ENCODE results near the gene INPP5A.
"Not testable (repeated sequence)": the region's sequence is repeated elsewhere in the genome, so short reads cannot be mapped to it uniquely, and the experiment has no call there.

Gene INPP5A, protein sequence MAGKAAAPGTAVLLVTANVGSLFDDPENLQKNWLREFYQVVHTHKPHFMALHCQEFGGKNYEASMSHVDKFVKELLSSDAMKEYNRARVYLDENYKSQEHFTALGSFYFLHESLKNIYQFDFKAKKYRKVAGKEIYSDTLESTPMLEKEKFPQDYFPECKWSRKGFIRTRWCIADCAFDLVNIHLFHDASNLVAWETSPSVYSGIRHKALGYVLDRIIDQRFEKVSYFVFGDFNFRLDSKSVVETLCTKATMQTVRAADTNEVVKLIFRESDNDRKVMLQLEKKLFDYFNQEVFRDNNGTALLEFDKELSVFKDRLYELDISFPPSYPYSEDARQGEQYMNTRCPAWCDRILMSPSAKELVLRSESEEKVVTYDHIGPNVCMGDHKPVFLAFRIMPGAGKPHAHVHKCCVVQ

DNA sequence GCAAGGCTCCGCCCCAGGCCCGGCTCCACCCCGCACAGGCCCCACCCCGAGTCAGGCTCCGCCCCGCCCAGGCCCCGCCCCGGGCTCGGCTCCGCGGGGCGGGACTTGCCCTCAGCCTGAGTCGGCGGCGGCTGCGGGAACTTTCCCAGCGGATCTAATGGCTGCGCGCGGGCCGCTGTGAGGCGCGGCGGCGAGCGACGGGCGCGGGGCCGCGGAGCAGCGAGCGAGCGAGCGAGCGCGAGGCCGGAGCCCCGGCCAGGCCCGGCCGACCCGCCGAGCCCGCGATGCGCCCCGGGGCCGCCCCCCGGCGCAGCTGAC is at the start of gene INPP5A:
TSS of gene INPP5A (plus strand) at position 104 of the 318 bp plus-strand sequence. CDS start 310 bp downstream, outside the sequence.
- DNase-seq, result no peak

DNA sequence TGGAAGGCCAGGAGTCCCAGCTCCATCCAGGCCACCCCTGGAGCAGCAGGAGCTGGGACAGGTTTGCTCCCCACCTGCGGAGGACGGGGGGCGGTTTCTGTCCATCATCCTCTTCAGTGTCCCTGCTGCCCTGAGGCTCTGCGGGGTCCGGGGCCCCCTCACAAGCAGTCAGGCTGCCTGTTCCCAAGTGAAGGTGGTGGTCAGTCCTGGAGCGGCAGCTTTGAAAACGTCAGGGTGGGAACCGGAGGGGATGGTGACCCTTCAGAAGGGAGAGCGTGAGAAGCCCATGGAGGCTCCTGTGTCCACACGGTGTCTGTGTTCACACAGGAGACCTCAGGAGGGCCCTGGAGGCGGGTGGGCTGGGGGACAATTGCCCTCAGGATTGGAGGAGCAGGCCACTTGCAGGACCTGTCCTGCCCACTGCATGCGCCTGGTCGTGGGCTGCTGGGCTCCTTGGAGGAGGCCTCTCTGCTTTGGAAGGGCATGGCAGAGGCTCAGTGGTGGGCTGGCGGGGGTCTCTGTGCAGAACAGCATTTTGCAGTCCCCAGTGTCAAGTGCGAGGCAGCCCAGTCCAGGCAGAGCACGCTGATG is 49.3 kb upstream of the INPP5A start:
- no peak for DNase-seq

DNA sequence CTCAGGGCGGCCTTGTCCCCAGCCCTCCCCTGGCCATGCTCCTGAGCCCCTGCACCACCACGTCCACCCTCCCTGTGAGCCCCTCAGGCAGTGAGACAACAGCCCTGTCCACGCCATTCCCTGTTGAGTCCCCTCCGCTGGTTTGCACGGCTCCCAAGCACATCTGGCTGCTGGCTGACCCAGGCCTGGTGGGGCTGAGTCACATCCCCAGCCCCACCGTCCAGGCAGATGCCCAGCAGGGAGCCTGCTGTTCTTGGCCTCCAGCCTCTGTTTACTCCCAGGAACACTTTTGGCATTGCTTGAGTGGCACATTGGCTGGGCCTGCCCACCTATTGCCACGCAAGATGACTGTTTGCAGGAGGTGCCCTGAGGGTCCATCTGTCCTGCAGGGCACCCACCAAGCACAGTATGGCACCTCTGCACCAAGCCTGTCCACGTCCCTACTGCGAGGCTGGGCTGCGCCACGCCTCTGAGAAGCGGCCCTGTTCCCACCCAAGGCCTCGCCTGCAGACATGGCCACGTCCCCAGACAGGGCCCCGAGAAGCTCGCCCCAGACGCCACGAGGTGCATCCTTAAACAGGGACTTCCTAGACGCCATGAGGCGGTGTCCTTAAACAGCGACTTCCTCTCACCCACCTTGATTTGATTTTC is 48.4 kb upstream of the INPP5A start:
- no peak for DNase-seq

DNA sequence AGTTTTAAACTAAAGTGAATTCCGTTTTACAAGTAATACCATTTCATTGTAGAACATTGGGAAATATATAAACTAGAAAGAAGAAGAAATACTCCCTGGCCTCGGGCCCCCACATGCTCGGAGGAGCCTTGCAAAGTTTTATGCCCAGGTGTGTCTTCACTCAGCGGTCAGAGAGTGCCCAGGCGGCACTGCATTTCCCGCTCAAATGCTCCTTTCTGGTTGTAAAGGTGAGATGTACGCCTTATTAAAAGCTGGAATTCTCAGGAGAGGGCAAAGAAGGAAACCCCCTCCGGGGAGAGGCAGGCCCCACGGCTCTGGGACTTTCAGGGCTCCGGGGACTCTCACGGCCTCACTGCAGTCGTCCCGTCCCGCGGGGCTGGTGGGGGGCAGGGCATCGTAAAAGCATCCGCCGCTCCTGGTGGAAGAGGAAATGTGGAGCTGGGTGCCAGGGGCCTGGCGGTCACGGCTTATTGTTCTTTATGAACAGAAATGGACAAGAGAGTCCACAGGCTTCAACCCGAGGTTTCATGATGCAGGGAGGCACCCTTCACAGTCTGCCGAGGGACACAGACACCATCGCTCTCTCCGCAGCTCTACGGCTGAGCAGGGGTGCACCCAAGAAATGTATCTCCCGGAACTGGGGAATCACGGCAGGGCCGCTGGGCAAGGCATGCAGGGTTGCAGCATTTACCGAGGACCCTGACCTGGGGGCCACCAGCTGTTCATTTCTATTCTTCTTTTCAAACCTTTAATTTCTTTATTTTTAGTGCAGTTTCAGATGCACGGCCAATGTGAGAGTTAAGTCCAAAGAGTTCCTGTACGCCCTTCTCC is 47.7 kb upstream of the INPP5A start:
- DNase-seq, result no peak

DNA sequence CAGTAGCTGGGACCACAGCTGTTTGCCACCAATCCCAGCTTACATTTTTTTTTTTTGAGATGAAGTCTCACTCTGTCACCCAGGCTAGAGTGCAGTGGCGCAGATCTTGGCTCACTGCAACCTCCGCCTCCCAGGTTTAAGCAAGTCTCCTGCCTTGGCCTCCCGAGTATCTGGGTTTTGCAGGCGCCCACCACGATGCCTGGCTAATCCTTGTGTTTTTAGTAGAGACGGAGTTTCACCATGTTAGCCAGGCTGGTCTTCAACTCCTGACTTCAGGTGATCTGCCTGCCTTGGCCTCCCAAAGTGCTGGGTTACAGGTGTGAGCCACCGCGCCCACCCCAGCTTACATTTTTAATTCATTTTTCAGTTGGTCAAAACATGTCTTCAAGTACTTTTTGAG is 46.1 kb upstream of the INPP5A start:
- DNase-seq, result not testable (repeated sequence)

DNA sequence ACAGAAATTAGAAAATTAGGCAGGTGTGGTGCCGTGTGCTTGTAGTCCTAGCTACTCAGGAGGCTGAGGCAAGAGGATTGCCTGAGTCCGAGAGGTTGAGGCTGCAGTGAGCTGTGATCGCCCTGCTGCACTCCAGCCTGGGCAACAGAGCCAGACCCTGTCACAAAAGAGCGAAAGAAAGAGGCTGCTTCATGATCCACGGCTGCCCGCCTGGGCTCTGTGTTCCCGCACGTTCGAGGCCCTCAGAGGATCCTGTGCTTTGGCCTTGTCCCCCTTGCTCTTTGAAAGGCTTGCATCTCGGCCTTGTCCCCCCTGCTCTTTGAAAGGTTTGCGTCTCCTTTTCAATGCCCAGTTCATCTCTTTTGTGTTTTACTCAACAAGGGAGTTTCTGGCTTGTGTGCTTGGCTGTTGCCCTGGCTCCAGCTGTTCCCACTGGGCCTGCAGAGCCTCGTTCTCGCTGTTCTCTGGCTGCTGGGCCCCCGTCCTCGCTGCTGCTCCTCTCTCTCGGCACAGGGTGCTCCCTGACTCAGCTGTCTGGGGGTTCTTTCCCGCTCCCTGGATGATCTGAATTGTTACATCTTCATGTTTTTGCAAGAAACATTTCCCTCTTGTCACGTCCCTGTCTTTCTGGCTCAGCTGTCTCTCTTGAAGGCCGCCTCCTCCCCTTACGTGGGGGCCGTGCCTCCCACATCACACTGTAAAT is 45.1 kb upstream of the INPP5A start:
- peak; percentile 42 for DNase-seq

DNA sequence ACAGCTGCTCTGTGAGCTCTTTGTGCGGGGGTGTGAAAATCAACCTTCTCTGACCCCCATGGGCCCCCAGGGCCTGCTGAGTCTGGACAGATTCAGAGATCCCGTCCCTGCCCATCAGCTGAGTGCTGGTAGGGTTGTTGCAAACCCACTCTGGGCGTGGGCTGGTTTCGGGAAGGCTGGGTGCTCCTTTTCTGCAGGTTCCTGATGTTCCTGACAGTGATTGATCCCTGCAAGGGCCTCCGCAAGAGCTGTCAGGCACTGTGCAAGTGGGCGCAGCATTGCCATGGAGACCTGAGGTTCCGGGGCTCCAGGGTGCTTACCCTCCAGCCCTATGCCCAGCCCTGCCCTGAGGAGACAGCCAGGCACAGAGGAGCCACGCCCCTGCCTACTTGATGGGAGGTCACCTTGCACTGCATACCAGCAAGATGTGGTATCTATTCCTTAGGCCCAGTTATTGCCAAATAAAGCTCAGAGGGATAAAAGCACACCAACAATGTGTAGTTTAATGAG is 44.3 kb upstream of the INPP5A start:
- DNase-seq, result no peak

DNA sequence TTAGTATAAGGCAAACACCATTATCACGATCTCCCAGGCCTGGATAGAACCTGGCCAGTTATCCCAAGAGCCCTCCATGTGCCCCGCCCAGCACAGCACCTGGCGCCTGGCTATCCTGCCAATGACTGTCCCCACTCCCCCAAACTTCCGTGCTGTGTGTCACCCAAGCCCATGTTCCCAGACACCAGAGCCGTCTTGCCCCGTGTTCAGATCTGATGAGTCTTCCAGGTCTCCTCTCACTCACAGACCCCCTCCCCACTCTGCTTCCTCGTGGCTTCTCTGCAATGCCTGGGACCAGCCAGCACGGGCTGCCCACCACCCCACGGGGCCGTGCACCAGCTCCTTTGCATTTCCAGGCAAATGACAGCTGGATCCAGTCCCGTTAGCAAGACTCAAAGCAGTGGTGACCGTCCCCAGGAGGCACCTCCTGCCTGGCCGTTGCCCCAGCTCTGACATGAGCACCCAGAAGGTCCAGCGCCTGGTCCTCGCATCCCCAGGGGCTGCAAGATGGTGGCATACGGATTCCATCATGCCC is 43.8 kb upstream of the INPP5A start:
- DNase-seq, result no peak

DNA sequence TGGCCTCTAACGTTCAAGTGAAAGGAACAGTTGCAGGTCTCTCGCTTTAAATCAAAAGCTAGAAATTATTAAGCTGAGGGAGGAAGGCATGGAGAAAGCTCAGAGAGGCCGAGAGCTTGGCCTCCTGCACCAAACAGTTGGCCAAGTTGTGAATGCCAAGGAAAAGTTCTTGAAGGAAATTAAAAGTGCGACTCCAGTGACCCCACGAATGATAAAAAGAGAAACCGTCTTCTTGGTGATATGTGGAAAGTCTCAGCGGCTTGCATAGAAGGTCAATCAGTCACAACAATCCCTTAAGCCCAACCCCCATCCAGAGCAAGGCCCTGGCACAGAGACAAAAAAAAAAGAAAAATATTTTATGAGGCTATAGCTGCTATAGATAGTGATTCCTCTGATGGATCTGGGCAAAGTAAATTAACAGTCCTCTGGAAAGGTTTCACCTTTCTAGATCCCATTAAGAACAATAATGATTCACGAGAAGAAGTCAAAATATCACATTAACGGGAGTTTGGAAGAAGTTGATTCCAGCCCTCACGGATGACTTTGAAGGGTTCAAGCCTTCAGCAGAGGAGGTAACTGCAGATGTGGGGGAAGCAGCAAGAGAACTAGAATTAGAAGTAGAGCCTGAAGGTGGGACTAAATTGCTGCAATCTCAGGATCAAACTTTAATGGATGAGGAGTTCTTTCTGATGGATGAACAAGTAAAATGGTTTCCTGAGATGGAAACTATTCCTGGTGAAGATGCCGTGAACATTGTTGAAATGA is 42.5 kb upstream of the INPP5A start:
- peak; percentile 14 for DNase-seq

DNA sequence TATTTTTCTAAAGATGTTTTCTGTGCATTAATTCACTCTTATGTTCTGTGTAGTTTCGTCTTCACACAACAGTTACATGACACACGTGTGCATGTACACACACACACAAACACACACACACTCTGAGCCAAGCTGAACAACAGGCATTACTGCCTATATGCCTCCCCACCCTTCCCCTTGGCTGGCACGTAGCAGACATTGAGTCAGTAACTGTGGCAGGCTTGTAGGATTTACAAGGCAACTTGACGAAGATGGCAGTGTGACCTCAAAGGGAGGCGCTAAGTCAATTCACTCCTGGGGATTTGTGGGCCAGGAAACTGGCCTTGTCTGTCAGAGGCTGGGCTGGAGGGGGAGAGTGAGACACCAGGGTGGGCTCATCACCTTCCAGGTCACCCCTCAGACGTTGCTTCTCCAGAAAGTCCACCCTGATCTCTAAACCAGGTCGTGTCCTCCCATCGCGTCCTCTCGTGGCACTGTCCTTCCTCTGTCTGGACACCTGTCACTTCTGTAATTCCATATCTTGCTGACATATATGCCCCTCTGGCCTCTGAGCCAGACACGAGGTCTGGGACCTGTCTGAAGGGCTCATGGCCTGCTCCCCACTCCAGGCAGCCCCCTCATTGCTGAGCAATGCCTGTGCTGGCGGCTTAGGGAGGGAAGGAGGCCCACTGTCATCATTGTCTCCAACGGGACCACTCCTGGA is 41.1 kb upstream of the INPP5A start:
- no peak for DNase-seq

DNA sequence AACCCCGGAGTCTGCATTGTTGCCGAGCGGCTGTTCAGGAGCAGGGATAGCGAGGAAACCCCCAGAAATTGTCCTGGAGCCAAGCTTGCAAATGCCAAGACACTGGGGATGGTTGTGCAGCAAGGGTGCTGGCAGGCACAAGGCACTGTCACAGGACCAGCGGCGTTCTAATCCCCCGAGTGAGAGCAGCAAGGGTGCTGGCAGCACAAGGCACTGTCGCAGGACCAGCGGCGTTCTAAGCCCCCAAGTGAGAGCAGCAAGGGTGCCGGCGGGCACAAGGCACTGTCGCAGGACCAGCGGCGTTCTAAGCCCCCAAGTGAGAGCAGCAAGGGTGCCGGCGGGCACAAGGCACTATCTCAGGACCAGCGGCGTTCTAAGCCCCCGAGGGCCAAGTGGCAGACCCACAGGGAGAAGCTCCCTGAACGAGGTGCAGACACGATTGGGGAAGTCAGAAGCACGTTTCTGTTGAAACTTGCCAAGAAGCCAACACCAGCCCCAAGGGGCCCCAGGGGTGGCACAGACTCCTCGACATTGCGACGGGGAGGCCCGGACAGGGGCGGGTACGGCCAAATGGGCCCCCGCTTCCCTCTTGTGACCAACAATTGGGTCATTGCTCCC is 40.4 kb upstream of the INPP5A start:
- no peak for DNase-seq

DNA sequence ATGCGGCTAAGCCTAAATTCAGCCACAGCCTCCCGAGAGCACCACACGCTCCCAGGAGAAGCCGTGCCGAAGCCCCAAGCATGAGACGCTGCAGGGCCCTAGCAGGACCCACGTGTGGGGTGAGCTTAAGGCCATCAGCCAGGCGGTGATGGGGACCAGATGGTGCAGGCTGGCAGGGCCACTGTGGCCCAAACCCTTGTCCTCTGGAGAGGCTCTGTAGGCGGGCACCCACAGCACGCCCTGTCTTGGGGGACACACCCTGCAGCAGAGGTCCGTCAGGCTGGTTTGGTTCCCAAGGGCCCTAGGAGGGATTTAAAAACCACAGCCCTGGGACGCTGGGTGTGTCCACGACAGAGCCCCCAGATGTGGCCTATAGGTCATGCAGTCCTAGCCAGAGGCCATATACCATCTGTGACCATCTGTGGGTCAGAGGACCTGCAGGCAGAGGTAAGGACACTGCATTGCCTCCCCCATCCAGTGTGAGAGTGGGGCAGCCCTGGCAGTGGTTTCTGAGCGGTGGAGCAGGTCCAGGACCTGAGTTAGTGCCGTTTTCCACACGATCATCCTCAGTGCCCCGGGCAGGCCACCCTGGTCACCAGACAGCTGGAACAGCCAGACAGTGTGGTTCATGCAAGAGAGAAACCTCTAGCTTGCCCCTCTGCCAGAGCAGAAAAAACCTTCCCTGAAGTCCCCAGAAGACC is 39.6 kb upstream of the INPP5A start:
- no peak for DNase-seq

DNA sequence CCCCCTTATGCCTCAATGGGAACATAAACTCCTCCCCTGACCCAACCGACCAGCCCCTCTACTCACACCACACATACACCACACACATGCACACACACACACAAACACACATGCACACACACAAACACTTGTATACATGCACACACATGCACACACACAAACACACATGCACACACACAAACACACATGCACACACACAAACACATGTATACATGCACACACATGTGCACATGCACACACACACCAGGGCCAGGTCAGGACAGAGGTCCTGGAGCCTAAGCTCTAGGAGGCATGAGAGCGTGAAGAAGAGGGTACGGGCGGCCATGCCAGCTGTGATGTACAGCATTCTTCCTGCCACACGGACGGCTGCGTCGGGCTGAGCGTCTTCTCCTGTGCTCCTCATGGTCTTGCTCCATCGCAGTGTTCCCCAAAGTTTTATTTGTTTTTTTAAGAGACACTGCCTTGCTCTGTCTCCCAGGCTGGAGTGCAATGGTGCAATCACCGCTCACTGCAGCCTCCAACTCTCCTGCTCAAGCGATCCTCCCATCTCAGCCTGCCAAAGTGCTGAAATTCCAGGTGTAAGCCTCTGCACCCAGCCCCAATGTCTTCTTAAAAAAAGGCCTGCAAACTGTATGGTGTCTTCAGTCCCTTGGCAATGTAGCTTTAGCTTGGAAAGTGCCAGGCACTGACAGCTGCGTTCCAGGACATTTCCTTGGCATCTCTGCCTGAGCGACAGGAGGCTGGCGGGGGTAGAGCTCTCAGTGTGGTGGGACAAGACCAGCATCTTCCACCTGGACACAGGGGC is 38.8 kb upstream of the INPP5A start:
- DNase-seq, result no peak

DNA sequence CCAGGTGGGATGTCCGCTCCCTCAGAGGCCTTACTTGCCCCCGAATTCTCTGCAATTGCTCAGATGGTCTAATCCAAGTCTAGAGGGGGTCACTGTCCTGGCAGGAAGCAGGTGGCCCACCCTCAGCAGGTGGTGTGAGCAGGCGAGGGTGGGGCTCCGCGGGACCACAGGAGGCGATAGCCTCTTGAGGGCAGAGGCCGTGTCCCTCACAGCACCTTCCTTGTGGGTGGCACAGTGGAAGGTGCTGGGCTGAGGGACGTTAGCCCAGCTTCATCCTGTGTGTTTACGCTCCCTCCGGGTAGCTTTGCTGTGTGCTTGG is 38.3 kb upstream of the INPP5A start:
- no peak for DNase-seq

DNA sequence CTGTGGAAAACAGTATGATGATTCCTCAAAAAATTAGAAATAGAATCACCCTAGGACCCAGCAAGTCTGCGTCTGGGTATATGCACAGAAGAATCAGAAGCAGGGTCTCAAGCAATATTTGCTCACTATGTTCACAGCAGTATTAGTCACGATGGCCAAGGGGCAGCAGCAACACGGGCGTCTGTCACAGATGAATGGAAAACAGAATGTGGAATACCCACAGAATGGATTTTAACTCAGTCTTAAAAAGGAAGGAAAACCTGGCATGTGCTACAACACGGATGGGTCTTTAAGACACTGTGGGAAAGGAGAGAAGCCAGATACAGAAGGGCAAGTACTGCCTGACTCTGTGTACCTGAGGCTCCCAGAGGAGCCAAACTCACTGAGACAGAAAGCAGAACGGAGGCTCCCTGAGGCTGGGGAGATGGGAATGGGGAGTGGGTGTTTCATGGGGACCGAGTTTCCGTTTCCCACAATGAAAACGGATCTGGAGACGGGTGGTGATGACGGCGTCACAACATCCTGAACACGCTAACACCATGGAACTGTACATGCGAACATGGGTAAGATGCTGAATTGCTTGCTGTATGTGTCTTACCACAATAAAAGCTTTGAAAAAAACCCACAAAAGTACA is 36.7 kb upstream of the INPP5A start:
- no peak for DNase-seq

DNA sequence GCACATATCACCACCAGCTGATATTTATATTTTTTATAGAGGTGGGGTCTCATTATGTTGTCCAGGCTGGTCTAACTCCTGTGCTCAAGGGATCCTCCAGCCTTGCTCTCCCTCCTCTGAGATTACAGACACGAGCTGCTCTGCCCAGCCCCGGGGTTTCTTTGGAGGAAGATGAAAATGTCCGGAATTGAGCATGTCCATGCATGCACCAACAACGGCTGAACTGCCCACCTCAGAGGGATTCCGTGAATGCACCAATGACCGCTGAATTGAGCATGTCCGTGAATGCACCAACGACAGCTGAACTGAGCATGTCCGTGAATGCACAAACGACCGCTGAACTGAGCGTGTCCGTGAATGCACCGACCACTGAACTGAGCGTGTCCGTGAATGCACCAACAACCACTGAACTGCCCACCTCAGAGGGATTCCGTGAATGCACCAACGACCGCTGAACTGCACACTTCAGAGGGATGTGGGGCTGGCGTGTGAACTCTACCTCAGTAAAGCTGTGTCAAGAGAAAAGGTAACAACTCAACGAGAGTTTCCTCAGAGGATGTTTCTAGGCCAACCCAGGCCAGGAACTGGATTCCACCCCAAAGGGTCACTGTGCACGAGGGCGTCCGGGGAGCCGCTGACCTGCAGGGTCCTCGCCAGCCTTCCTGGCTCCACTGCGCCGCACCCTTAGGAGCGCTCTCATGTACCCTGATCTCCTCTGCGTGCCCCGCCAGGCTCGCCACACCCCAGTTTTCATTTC is 34.9 kb upstream of the INPP5A start:
- no peak for DNase-seq

DNA sequence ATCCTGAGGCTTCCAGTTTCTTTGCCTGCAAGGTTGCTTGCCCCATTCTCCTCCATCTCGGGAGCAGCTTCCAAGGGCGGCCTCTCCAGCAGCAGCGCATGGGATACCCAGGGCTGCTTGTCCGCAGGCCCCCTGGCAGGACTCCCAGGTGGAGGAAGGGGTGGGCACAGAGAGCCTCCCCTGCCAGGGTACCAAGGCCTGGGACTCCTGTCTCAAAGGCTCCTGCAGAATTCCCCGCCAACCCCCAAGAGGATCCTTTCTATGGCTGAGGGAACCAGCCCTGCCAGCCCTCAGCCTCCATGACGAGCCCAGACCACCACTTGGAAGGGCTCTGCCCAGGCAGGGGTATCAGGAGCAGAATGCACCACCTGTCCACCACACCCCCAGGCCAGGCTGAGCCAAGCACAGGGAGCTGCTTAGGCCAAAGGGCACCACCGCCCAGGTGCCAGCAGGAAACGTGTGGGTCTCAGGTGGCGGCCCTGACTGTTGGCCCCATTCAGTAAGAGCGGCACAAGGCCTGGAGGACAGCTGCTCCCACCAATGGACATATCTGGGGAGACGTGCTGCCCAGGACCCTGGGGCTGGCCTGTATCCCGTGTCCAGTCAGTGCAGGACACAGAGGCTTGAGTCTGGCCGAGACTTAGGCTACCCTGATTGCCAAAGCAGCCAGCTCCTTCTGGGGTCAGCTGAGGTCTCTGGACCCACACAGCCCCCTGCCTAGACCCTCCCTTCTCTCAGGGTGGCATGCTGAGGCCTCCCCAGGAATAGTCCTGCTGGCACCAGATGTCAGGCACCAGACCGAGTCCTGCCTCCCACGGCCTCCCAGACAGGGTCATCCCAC is 33.8 kb upstream of the INPP5A start:
- no peak for DNase-seq

All from midbrain (tissue), 1 donor.